Esophagus (tissue), 2 donors: ENCODE results near the gene ALDH3B2. TPM values are rescaled to one million over a fixed set of nuclear protein-coding genes. Genes with fewer than 3 reads are reported as not detected.
"Not testable (repeated sequence)": the region's sequence is repeated elsewhere in the genome, so short reads cannot be mapped to it uniquely, and the experiment has no call there.

Experiments
- H3K27ac ChIP-seq, 2 donors: one replicate each; pipeline ENCODE4 v1.5.1; 2013; ENCODE audit warnings: low read depth in 2 of 2, mild to moderate bottlenecking in 2 of 2, inconsistent platforms in 1 of 2, low read length in 1 of 2, moderate library complexity in 1 of 2
- H3K27me3 ChIP-seq, 2 donors: one replicate each; pipeline ENCODE4 v1.6.1; 2013; ENCODE audit warnings: low read length in 2 of 2, control low read depth in 1 of 2, mild to moderate bottlenecking in 1 of 2; ENCODE audit not compliant: insufficient read depth in 2 of 2, control insufficient read depth in 1 of 2
- H3K36me3 ChIP-seq, 2 donors: one replicate each; pipeline ENCODE4 v1.6.1; 2013; ENCODE audit warnings: low read length in 1 of 2; ENCODE audit not compliant: control insufficient read depth in 2 of 2, insufficient read depth in 2 of 2
- H3K4me1 ChIP-seq, 2 donors: one replicate each; pipeline ENCODE4 v1.6.1; 2013; ENCODE audit warnings: low read length in 1 of 2; ENCODE audit not compliant: control insufficient read depth in 2 of 2, insufficient read depth in 2 of 2
- H3K4me3 ChIP-seq, 2 donors: one replicate each; pipeline ENCODE4 v1.5.1; 2013; ENCODE audit warnings: low read length in 2 of 2, mild to moderate bottlenecking in 2 of 2, low read depth in 1 of 2, moderate library complexity in 1 of 2
- H3K9me3 ChIP-seq, 2 donors: one replicate each; pipeline ENCODE4 v1.6.1; 2013; ENCODE audit warnings: mild to moderate bottlenecking in 2 of 2, low read depth in 1 of 2, low read length in 1 of 2, moderate library complexity in 1 of 2; ENCODE audit not compliant: control insufficient read depth in 2 of 2, insufficient read depth in 1 of 2
- WGBS, 2 donors: extraction: QIAGEN DNeasy Blood & Tissue Kit; methylation state at CpG; one replicate each; pipeline ENCODE4 v1.1.7; 2013; 5-methylcytosine and 5-hydroxymethylcytosine counted together
- polyA plus RNA-seq, 2 donors: library from polyadenylated mRNA; stranded (reverse); fragments of 200-250 nt; gene quantifications; one replicate each; pipeline ENCODE4 v1.2.3, GENCODE V29; 2013
- donor health status: healthy with polysubstance abuse.
- donor health status: Bipolar disorder and iron deficiency.

Gene ALDH3B2
- polyA plus RNA-seq, 2 donors, result 62.8 to 120 TPM

- WGBS, 2 donors, result 84 to 86% methylated on average over 18 of the region's 18 CpGs
- H3K27me3 ChIP-seq, result no peaks in the 10 kb centered on the region
- H3K27ac ChIP-seq, result no peak within 1 kb of the TSS
- H3K4me3 ChIP-seq, result no peak within 1 kb of the TSS
- H3K36me3 ChIP-seq, result no peaks in the 10 kb centered on the region
- peaks cover 0 to 4% of the 10 kb centered on the region in 2 donors for H3K4me1 ChIP-seq
- peaks cover 0 to 3% of the 10 kb centered on the region in 2 donors for H3K9me3 ChIP-seq
These were observed 35.0 kb downstream of the ALDH3B2 start, which contains the start of gene TBX10 for GRCh38 chr11:67639438-67639859. Gene TBX10 (minus strand): TSS chr11:67639763. CDS start chr11:67639472, 291 bp downstream.

- no peak overlapping the region for H3K27ac ChIP-seq
- 85 to 87% methylated on average over 24 of the region's 24 CpGs for WGBS, 2 donors
- H3K9me3 ChIP-seq, result no peaks in the 10 kb centered on the region
- peaks cover 0 to 4% of the 10 kb centered on the region in 2 donors for H3K4me1 ChIP-seq
- H3K36me3 ChIP-seq, result no peaks in the 10 kb centered on the region
- H3K27me3 ChIP-seq, result no peaks in the 10 kb centered on the region
- no peak overlapping the region for H3K4me3 ChIP-seq
These were observed 35.6 kb downstream of the ALDH3B2 start for GRCh38 chr11:67638535-67639437.

GRCh38 chr11:67637441-67637840 lies 37.0 kb downstream of the ALDH3B2 start:
- not testable (repeated sequence) for H3K4me3 ChIP-seq, H3K4me1 ChIP-seq, H3K27me3 ChIP-seq, H3K9me3 ChIP-seq, H3K27ac ChIP-seq, H3K36me3 ChIP-seq
- WGBS, 2 donors, result 78 to 90% methylated on average over 3 of the region's 3 CpGs

- H3K36me3 ChIP-seq, result no peaks in the 10 kb centered on the region
- no peaks in the 10 kb centered on the region for H3K27me3 ChIP-seq
- no peak overlapping the region for H3K4me3 ChIP-seq
- no peak overlapping the region for H3K27ac ChIP-seq
- 64 to 75% methylated on average over 6 of the region's 6 CpGs for WGBS, 2 donors
- H3K9me3 ChIP-seq, result no peaks in the 10 kb centered on the region
- peaks cover 0 to 4% of the 10 kb centered on the region in 2 donors for H3K4me1 ChIP-seq
These were observed 37.5 kb downstream of the ALDH3B2 start for GRCh38 chr11:67636962-67637361.

- no peaks in the 10 kb centered on the region for H3K36me3 ChIP-seq
- H3K27me3 ChIP-seq, result no peaks in the 10 kb centered on the region
- H3K9me3 ChIP-seq, result no peaks in the 10 kb centered on the region
- H3K27ac ChIP-seq, result no peak overlapping the region
- no peak overlapping the region for H3K4me3 ChIP-seq
- 79 to 86% methylated on average over 4 of the region's 4 CpGs for WGBS, 2 donors
- peaks cover 4 to 10% of the 10 kb centered on the region in 2 donors for H3K4me1 ChIP-seq
These were observed 39.2 kb downstream of the ALDH3B2 start for GRCh38 chr11:67635231-67635521.

GRCh38 chr11:67634366-67635230 lies 39.8 kb downstream of the ALDH3B2 start:
- no peak overlapping the region for H3K27ac ChIP-seq
- H3K4me1 ChIP-seq, result peaks cover 1 to 10% of the 10 kb centered on the region in 2 donors
- WGBS, 2 donors, result 72 to 77% methylated on average over 20 of the region's 20 CpGs
- no peaks in the 10 kb centered on the region for H3K27me3 ChIP-seq
- H3K36me3 ChIP-seq, result no peaks in the 10 kb centered on the region
- H3K9me3 ChIP-seq, result no peaks in the 10 kb centered on the region
- H3K4me3 ChIP-seq, result no peak overlapping the region

- Histone ChIP-seq H3K27ac (no peak overlapping the region), H3K9me3 (no peaks in the 10 kb centered on the region), H3K36me3 (no peaks in the 10 kb centered on the region), H3K4me3 (no peak overlapping the region), H3K27me3 (no peaks in the 10 kb centered on the region), H3K4me1 (peaks cover 2 to 17% of the 10 kb centered on the region in 2 donors)
- WGBS, 2 donors, result 83 to 88% methylated on average over 21 to 22 of the region's 22 CpGs
These were observed 40.6 kb downstream of the ALDH3B2 start for GRCh38 chr11:67633758-67634365.

GRCh38 chr11:67632982-67633755 lies 41.3 kb downstream of the ALDH3B2 start:
- Histone ChIP-seq H3K4me1 (peaks cover 6 to 24% of the 10 kb centered on the region in 2 donors), H3K27ac (no peak overlapping the region), H3K4me3 (no peak overlapping the region), H3K36me3 (no peaks in the 10 kb centered on the region), H3K27me3 (no peaks in the 10 kb centered on the region), H3K9me3 (no peaks in the 10 kb centered on the region)
- 90 to 93% methylated on average over 30 of the region's 30 CpGs for WGBS, 2 donors
